HG03457 (cell line): Measurements from ENCODE around the gene FLCN.
"Not testable (repeated sequence)": the region's sequence is repeated elsewhere in the genome, so short reads cannot be mapped to it uniquely, and the experiment has no call there.

Experiments
- ATAC-seq: cut with Tn5 transposase; IDR thresholded peaks from one replicate; pipeline ENCODE4 v1.9.1; 2021; ENCODE audit warnings: moderate number of reproducible peaks; ENCODE audit not compliant: unreplicated experiment

The FLCN gene

GRCh38 chr17:17188586-17188985 is 48.4 kb downstream of the FLCN start:
- no peak for ATAC-seq

GRCh38 chr17:17186551-17187505 is 50.1 kb downstream of the FLCN start:
- no peak for ATAC-seq

GRCh38 chr17:17186051-17186450 is 50.9 kb downstream of the FLCN start:
- no peak for ATAC-seq

DNA sequence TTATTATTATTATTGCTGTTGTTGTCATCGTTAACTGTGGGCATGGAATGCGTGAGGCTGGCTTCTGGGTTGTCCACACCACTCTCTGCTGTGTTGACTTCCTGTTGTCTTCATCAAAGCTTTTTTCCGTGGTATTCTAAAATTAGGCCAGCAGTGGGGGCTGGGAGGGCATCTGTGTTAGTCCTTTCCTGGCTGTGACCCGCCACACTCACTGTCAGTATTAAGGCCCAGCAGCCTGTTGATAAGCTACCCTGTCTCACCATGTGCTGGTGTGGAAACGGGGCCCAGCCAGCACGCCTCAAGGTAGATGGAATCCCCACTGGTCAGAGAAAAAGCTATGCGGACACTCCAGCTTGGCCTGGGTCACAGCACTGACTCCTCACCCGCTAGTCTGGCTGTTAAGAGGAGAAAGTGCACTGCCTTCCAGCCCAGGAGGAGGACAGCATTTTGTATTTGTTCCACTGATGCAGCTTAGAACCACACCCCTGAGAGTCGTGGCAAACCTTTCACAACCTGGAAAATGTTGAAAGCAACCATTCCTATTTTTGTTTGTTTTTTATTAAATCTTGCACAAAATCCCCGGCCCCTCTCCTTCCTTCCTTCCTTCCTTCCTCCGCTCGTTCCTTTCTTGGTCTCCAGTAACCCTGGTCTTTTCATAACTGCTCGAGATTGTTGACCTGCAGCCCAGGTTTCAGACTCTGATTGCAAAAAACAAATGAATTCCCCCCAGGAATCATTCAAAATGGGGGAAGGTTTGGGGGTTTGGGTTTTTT is 51.8 kb downstream of the FLCN start:
- ATAC-seq: not testable (repeated sequence)

DNA sequence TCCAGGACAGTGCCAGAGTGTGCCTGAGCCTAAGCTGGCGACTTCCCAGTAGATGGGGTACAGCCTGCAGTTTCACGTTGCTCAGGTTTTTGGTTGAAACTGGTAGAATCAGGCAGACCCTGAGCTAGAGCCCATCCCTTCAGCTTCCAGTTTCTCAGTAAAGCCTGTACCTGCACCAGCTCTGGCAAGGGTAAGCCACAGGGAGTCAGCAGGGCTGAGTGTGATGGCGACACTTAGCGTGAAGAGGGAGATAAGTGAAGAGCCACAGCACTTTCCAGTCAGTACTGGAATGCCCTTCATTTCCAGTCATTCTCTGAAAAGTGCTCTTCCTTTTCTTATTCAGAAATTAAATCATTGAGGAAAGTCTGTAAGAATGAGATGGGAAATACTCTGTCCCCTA is 53.2 kb downstream of the FLCN start:
- ATAC-seq: no peak

GRCh38 chr17:17182598-17183136 is 54.3 kb downstream of the FLCN start:
- ATAC-seq: no peak

DNA sequence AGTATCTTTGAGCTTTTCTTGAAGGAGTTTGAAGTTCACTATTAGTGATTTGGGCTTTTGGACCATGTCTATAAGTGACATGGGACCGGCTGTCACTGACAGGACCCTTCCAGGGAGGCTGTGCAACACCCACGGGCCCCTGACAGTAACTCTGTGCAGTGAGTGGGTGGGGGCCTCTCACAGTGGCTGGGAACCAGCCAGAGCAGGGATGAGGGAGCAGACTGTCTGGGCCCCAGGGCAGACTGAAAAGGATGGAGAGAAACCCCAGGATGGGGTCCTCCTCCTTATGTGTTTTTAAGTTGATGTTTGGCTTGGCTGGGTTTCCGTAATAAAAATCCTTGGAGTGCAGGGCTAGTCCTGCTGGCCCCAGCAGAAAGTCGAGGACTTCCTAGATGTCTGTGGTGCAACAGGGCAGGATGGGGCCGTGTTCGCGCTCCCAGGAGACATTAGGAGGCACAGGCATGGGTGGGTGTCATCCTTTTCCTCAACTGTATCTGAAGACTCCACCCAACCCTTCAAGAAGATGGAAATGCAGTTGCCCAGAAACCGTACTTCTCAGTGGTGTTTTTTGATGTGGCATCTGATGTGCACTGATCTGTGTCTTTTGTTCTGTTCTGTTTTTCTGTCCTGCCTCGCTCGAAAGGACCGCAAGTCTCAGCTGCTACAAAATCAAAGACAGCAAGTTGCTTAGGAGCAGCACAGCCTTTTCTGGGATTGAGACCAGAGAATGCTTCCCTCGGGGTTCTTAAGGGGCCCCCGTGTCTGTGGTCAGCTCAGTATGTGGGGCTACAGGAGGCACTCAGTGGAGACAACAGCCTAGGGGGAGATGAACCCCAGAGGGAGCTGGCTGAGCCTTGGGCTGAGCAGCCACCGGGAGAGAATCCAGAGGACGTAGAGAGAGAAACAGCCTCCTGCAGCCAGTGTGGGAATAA is 55.0 kb downstream of the FLCN start:
- ATAC-seq: no peak

DNA sequence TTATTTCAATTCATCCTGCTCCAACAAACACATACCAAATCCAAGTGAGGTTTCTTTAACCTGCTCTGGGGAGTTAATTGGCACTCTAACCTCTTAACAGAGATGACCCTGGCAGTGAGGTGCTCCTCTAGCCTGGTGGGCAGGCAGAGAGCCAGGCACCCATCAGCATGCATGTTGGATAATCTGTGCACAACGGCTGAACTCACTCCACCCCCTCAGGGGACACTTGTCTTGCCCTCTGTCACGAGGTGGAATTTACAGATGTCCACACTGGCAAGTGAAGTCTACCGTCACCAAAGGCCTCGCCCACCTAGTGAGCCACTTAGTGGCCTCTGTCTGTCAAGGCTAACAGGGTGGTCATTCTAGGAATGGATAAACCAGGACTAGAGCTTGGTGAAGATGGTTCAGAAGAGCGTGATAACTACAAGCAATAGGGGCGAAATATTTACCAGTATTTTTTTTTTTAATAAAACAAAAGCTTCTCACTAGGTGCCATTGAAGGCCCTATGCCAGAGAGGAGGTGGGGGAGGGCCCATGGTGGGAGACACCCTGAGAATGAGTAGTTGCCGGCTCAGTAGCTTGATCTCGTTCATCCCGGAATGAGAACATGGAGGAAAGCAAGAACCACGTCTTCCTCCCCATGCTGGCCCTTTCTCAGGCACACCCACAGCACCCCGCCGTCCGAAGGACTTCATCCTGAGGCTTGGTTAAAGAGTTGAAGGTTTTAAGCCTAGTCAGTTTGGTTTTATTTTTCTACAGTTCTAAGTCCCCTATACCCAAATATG is 56.0 kb downstream of the FLCN start:
- ATAC-seq: no peak

DNA sequence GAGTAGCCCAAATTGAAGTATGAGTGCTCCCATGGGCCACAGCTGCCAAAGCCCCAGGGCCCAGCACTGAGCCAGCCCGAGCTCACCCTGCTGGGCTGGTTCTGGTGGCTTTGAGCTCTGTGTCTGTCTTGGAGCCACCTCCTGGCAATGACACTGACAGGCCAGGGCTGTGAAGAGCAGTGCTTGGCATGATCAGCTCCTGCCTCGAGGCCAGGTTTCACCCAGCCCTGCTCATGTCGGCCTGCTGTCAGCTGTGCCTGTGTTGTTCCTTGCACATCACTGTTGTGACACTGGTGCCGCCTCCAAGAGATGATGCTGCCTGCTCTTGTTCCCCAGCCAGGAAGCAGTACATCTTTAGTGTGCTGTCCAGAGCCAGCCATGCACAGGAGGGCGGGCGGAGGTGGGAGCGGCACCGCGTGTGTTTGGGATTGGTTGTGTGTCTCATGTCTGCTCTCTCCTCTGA is 56.8 kb downstream of the FLCN start:
- no peak for ATAC-seq

DNA sequence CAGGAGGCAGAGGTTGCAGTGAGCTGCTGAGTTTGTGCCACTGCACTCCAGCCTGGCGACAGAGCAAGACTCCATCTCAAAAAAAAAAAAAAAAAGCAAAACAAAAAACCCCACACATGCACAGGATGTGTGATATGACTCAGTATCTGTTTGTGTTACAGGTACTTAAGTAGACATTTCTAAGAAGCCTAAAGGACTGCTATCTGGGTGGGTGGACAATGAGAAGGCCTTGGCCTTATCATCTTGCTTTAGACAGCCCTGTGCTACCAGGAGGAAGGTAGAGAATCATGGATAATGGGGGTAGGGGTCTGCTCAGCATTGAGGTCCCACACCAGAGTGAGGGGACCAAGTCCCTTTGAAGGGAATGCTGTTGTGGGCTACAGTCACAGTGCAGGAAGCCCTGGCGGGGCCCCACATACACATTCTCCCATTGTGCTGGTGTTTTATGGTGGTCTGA is 57.6 kb downstream of the FLCN start:
- ATAC-seq: no peak

- no peak for ATAC-seq
Measured at GRCh38 chr17:17177176-17177575, 59.8 kb downstream of the FLCN start.

DNA sequence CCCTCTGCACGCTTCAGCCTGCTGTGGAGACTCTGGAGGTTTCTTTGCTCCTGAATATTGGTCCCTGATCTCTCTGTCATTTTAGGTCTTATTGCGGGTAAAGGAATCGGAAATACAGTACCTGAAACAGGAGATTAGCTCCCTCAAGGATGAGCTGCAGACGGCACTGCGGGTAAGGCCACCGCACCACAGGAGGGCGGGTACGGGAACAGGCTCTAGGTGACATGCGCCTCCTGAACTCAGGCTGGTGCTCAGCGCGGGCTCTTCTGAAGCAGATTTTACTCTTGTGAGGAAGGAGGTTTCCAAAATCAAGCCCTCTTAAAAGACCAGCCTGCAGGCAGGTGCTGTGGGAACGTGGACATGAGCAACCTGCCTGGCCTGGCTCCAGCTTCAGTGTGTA is 60.6 kb downstream of the FLCN start:
- no peak for ATAC-seq

DNA sequence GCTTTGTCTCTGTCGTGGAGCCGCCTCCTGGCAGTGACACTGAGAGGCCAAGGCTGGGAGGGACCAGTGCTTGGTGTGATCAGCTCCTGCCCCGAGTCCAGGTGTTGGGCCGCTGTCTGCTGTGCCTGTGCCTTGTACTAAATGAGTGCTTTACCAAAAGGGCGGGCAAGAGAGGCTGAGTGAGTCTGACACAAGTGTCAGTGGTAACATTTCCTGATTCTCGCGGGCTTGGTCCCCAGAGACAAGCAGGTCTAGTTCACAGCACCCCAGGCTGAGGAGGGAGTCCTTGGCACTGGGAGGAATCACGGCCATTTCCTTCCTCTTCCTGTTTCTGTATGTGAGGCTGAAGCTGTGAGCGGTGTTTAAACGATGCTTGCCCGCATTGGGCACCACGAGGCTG is 61.1 kb downstream of the FLCN start:
- no peak for ATAC-seq

DNA sequence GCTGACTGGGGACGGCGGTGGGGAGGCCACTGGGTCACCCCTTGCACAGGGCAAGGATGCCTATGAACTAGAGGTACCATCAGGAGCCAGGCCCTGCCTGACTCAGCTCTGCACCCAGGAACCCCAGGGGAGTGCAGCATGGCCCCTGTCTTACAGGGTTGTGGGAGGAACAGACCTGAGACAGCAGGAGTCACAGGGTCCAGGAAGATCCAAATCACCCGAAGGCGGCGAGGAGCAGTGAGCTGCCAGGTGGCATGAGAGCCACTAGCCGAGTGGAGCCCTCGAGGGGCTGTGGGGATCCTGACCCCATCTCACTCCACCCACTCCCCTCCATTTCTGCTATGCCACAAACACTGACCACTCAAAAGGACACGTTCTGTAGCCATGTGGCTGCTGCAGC is 61.6 kb downstream of the FLCN start:
- ATAC-seq: no peak

DNA sequence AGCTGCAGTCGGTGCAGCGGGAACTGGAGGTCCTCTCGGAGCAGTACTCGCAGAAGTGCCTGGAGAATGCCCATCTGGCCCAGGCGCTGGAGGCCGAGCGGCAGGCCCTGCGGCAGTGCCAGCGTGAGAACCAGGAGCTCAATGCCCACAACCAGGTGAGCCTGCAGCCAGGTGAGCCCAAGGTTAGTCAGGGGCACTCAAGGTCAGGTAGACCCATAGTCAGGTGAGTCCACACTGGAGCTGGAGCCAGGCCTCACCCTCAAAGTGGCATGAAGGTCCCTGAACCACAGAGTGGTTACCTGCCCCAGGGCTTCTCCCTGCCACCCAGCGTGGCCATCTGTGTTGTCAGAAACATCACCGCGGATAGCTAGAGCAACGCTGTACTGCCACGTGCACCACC is 63.0 kb downstream of the FLCN start:
- ATAC-seq: no peak

DNA sequence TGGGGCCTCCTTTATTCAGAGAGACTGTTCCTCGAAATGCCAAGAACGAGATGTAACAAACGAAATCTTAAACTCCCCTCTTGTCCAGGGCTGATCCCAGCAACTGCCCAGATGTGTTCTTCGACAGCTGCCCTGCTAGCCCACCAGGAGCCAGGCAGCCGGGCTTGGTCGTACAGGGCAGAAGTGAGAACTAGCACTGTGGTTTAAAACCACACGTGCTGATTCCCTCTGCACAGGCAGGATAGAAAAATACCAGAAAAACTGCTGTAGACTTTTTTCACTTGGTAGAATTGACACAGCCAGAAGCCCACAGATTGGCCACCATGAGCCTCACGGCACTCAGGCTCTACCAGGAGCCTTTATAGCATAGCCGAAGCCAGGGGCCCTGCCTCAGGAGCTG is 64.0 kb downstream of the FLCN start:
- ATAC-seq: no peak

DNA sequence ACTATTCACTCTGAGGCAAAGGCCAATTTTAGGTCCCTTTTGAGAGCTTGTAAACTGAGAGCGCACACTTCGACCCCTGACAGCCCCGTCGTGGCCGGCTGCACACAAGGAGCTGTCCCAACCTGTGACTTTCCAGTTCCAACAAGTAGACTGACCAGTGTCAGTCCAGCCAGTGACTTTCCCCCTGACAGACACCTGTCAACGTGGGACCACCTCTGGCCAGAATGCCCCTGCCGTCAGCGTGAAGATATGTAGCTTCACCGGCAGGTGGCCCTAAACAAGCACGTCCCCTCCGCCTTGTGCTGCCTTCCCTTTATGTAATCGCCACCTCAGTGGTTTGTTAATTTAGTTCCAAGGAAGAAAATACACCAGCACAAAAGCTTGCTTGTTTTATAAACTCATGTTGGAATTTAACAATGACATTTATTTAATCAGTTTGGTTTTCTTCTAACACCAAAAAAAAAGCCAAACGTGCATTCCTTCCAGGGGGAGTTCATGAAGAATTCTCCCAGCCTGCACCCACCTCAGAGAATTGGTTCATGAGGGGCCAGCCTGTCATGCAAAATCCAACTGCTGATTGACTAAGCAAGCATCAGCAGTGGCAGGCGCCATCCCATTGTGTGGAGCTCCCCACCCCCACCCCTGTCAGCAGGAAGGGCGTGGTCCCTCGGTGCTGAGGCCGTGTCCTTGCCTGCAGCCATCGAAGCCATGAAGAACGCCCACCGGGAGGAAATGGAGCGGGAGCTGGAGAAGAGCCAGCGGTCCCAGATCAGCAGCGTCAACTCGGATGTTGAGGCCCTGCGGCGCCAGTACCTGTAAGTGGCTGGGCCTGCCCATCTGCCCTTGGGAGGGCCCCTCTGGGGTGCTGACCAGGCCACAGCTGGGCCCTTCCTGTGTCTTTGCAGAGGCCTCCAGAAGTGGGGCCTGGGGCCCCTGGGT is 64.7 kb downstream of the FLCN start:
- ATAC-seq: no peak

DNA sequence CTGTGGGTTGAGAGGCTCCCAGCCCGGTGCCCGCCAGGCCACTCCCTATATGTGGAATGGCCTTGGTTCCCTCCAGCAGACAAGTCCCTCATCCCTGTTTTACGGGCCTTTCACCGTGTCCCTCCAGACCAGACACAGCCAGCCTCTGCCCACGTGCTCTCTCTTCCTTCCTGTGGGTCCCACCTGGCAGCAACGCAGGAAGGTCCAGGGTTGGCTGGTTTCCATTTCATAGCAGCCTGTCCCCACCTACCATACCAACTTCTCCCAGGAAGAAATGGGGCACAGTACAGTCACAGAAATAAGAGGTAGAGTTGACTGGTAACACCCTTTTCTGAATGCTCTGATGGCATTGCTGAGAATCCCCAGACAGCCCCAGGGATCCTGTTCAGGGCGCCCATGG is 65.8 kb downstream of the FLCN start:
- no peak for ATAC-seq
